SK-N-SH (cell line): ENCODE measurements around the gene SLC6A9. TPM values are rescaled to one million over a fixed set of nuclear protein-coding genes. Genes with fewer than 3 reads are reported as not detected.

Experiments
- CTCF ChIA-PET: fragments of 300-600, 350-600 bp; formaldehyde crosslinking; extraction: SDS; loops from one replicate; lab custom pipeline; 2021; lab: Yijun Ruan, JAX
- POLR2A ChIA-PET: fragments of 350-600 bp; sonication (Branson Sonifier 250); formaldehyde crosslinking; extraction: SDS; loops from one replicate; lab custom pipeline; 2020; ENCODE audit warnings: antibody characterized with exemption, inconsistent platforms; lab: Yijun Ruan, JAX
- DNase-seq: peaks from one replicate; pipeline ENCODE4 v3.0.0; 2012
- H2AFZ ChIP-seq: fragments of 200-600 bp; sonication (generic); 2 replicates; pipeline ENCODE4 v1.8.1; 2016; ENCODE audit warnings: antibody characterized with exemption, mild to moderate bottlenecking, low read depth
- H3F3A ChIP-seq: fragments of 200-600 bp; sonication (generic); replicated peaks from 2 replicates; pipeline ENCODE3; 2016; ENCODE audit warnings: antibody characterized with exemption, mild to moderate bottlenecking; ENCODE audit not compliant: insufficient read depth
- H3K27ac ChIP-seq, 2 experiments: fragments of 200-500 bp in 1 of 2; fragments of 200-600 bp in 1 of 2; sonication (Bioruptor generic) in 1 of 2; sonication (generic), shearing (Covaris generic) in 1 of 2; 2 replicates each; pipeline versions ENCODE4 v1.5.1 to v1.6.1; 2014 to 2016; ENCODE audit warnings: low read depth in 2 of 2, inconsistent platforms in 1 of 2, low read length in 1 of 2, mild to moderate bottlenecking in 1 of 2, mixed read lengths in 1 of 2
- H3K27me3 ChIP-seq: fragments of 200-600 bp; sonication (generic), shearing (Covaris generic); 2 replicates; pipeline ENCODE4 v1.6.1; 2016; ENCODE audit warnings: mixed run types; ENCODE audit not compliant: insufficient read depth
- H3K36me3 ChIP-seq, 2 experiments: fragments of 200-500 bp in 1 of 2; fragments of 200-600 bp in 1 of 2; sonication (Bioruptor generic) in 1 of 2; sonication (generic) in 1 of 2; replicated peaks in 1 of 2; 2 replicates each; pipeline versions ENCODE3 to v1.5.1; 2014 to 2016; ENCODE audit warnings: low read length in 1 of 2, mild to moderate bottlenecking in 1 of 2; ENCODE audit not compliant: insufficient read depth in 2 of 2, control insufficient read depth in 1 of 2
- H3K4me1 ChIP-seq, 2 experiments: fragments of 200-500 bp in 1 of 2; fragments of 200-600 bp in 1 of 2; sonication (Bioruptor generic) in 1 of 2; sonication (generic), shearing (Covaris generic) in 1 of 2; 2 replicates each; pipeline versions ENCODE4 v1.5.1 to v1.6.1; 2014 to 2016; ENCODE audit warnings: low read depth in 1 of 2, low read length in 1 of 2, mixed run types in 1 of 2; ENCODE audit not compliant: insufficient read depth in 2 of 2, control insufficient read depth in 1 of 2
- H3K4me2 ChIP-seq: fragments of 200-600 bp; sonication (generic), shearing (Covaris generic); 2 replicates; pipeline ENCODE4 v1.6.1; 2017; ENCODE audit warnings: mixed run types
- H3K4me3 ChIP-seq, 2 experiments: fragments of 200-500 bp in 1 of 2; fragments of 200-600 bp in 1 of 2; sonication (Bioruptor generic) in 1 of 2; sonication (generic), shearing (Covaris generic) in 1 of 2; 2 replicates each; pipeline versions ENCODE4 v1.5.1 to v1.8.1; 2014 to 2016; ENCODE audit warnings: low read depth in 2 of 2, inconsistent platforms in 1 of 2, low read length in 1 of 2, mild to moderate bottlenecking in 1 of 2, mixed read lengths in 1 of 2, moderate library complexity in 1 of 2
- H3K79me2 ChIP-seq: fragments of 200-600 bp; sonication (generic); 2 replicates; pipeline ENCODE4 v1.8.1; 2017; ENCODE audit warnings: mild to moderate bottlenecking; ENCODE audit not compliant: insufficient read depth
- H3K9ac ChIP-seq: fragments of 200-600 bp; sonication (generic); 2 replicates; pipeline ENCODE4 v1.6.1; 2017; ENCODE audit warnings: mixed run types
- H3K9me2 ChIP-seq: fragments of 200-600 bp; sonication (generic); 2 replicates; pipeline ENCODE4 v1.6.1; 2017; ENCODE audit warnings: mixed run types
- H3K9me3 ChIP-seq: fragments of 200-600 bp; sonication (generic); 2 replicates; pipeline ENCODE4 v1.6.1; 2017; ENCODE audit warnings: mixed run types, mild to moderate bottlenecking, moderate library complexity
- H4K20me1 ChIP-seq: fragments of 200-600 bp; sonication (generic); 2 replicates; pipeline ENCODE4 v1.6.1; 2017; ENCODE audit warnings: mild to moderate bottlenecking, mixed run types; ENCODE audit not compliant: insufficient read depth
- CHD2 ChIP-seq: fragments of 150-350 bp; IDR thresholded peaks from 2 replicates; pipeline ENCODE4 v1.6.1; 2018; ENCODE audit warnings: low read length; ENCODE audit not compliant: partially characterized antibody
- EP300 ChIP-seq, 2 experiments: IDR thresholded peaks; 2 replicates each; pipeline versions ENCODE4 v1.4.0 to v1.6.1; 2012; ENCODE audit warnings: borderline replicate concordance in 1 of 2, low read depth in 1 of 2, low read length in 1 of 2
- EZH2phosphoT487 ChIP-seq: fragments of 200-600 bp; sonication (generic); IDR thresholded peaks from 2 replicates; pipeline ENCODE4 v1.6.1; 2017; ENCODE audit warnings: low read depth, mixed run types, mild to moderate bottlenecking, antibody characterized with exemption, moderate library complexity, borderline replicate concordance
- FOSL2 ChIP-seq: IDR thresholded peaks from 2 replicates; pipeline ENCODE4 v1.4.0; 2012; ENCODE audit warnings: low read depth, mild to moderate bottlenecking, moderate library complexity, borderline replicate concordance
- FOXJ3 ChIP-seq: sonication (generic); formaldehyde crosslinking; IDR thresholded peaks from 2 replicates; pipeline ENCODE4 v1.5.1; 2020; ENCODE audit warnings: mild to moderate bottlenecking, missing genetic modification reagents
- GABPA ChIP-seq: IDR thresholded peaks from 2 replicates; pipeline ENCODE4 v1.4.0; 2012; ENCODE audit warnings: low read depth, mild to moderate bottlenecking
- GATA2 ChIP-seq: sonication (generic); formaldehyde crosslinking; IDR thresholded peaks from 2 replicates; pipeline ENCODE4 v1.5.0; 2020; ENCODE audit warnings: mild to moderate bottlenecking, missing genetic modification reagents
- JUND ChIP-seq: IDR thresholded peaks from 2 replicates; pipeline ENCODE4 v1.4.0; 2012
- MEF2A ChIP-seq: IDR thresholded peaks from 2 replicates; pipeline ENCODE4 v1.4.0; 2012; ENCODE audit warnings: low read depth, borderline replicate concordance
- NFIC ChIP-seq: IDR thresholded peaks from 2 replicates; pipeline ENCODE4 v1.4.0; 2012; ENCODE audit warnings: borderline replicate concordance
- PBX3 ChIP-seq: IDR thresholded peaks from 2 replicates; pipeline ENCODE4; 2012
- POLR2AphosphoS5 ChIP-seq: IDR thresholded peaks from 2 replicates; pipeline ENCODE4 v1.6.1; 2012; ENCODE audit warnings: low read depth, low read length
- RAD21 ChIP-seq: IDR thresholded peaks from 2 replicates; pipeline ENCODE4 v1.6.1; 2012; ENCODE audit warnings: mild to moderate bottlenecking, low read length
- RCOR1 ChIP-seq: fragments of 150-350 bp; IDR thresholded peaks from 2 replicates; pipeline ENCODE4 v1.6.1; 2017; ENCODE audit warnings: antibody characterized with exemption, low read length
- SIN3A ChIP-seq: IDR thresholded peaks from 2 replicates; pipeline ENCODE4 v1.6.1; 2012; ENCODE audit warnings: low read depth, mild to moderate bottlenecking, low read length, moderate library complexity, borderline replicate concordance
- TAF1 ChIP-seq: IDR thresholded peaks from 2 replicates; pipeline ENCODE4 v1.6.1; 2012; ENCODE audit warnings: low read depth, mild to moderate bottlenecking, low read length, moderate library complexity, borderline replicate concordance
- TCF12 ChIP-seq: IDR thresholded peaks from 2 replicates; pipeline ENCODE4 v1.4.0; 2012
- USF1 ChIP-seq: IDR thresholded peaks from 2 replicates; pipeline ENCODE4 v1.4.0; 2012; ENCODE audit warnings: low read depth, borderline replicate concordance
- ZBTB33 ChIP-seq: IDR thresholded peaks from 2 replicates; pipeline ENCODE4 v1.4.0; 2012; ENCODE audit warnings: low read depth, borderline replicate concordance
- WGBS: methylation state at CpG from one replicate; pipeline ENCODE4 v1.1.6; 2017; ENCODE audit warnings: low lambda C conversion rate; 5-methylcytosine and 5-hydroxymethylcytosine counted together
- polyA plus RNA-seq, 3 experiments: library from polyadenylated mRNA; depleted of rRNA; stranded (reverse); fragments of >200 nt; gene quantifications; 2 replicates each; pipeline ENCODE4 v1.2.3, GENCODE V29; 2012

Gene SLC6A9
- polyA plus RNA-seq, 1 of the 3 experiments (the other 2 are of a cell fraction), result 3.9 TPM

GRCh38 chr1:44072821-44073220 is 41.6 kb upstream of the SLC6A9 start:
- H3K9me2 ChIP-seq, result no peaks in the 10 kb centered on the region
- no peaks in the 10 kb centered on the region for H3K36me3 ChIP-seq
- CTCF ChIA-PET, result interaction anchor here (0.7 to 1.4 kb wide), 2 partner anchors 25 to 36 kb away, joined by 3 read pairs; no protein-coding TSS in a partner anchor
- H3K4me1 ChIP-seq, result peaks cover 0 to 9% of the 10 kb centered on the region in 2 experiments; a peak in 1 of 4 replicates
- no peaks in the 10 kb centered on the region for H3F3A ChIP-seq
- TF ChIP-seq CHD2 (no peak), GABPA (no peak), FOXJ3 (no peak), SIN3A (no peak)
- TF ChIP-seq, all 33 proteins: peak for 0
- POLR2A ChIA-PET, result interaction anchor here (0.7 kb wide), 1 partner anchor 282 kb away, joined by 3 read pairs; the partner anchor contains the start of gene ERI3
- H2AFZ ChIP-seq, result no peak overlapping the region
- WGBS, result 96% methylated on average over 2 of the region's 2 CpGs
- H4K20me1 ChIP-seq, result no peaks in the 10 kb centered on the region
- no peak overlapping the region for H3K9ac ChIP-seq
- H3K79me2 ChIP-seq, result no peaks in the 10 kb centered on the region
- no peak overlapping the region for H3K27ac ChIP-seq
- H3K4me2 ChIP-seq, result no peak overlapping the region
- no peaks in the 10 kb centered on the region for H3K9me3 ChIP-seq
- DNase-seq, result no peak
- H3K27me3 ChIP-seq, result no peaks in the 10 kb centered on the region
- H3K4me3 ChIP-seq, result no peak overlapping the region

- H3K27me3 ChIP-seq, result no peaks in the 10 kb centered on the region
- H3K9me3 ChIP-seq, result no peaks in the 10 kb centered on the region
- DNase-seq, result no peak
- H3F3A ChIP-seq, result no peaks in the 10 kb centered on the region
- H3K79me2 ChIP-seq, result no peaks in the 10 kb centered on the region
- no peaks in the 10 kb centered on the region for H4K20me1 ChIP-seq
- H3K4me3 ChIP-seq, result no peak overlapping the region
- no peak overlapping the region for H3K4me2 ChIP-seq
- H2AFZ ChIP-seq, result no peak overlapping the region
- no peak for TF ChIP-seq RCOR1
- no peak for TF ChIP-seq NFIC
- TF ChIP-seq JUND, result peak; percentile 69
- no peak for TF ChIP-seq EZH2phosphoT487
- no peak for TF ChIP-seq TAF1
- TF ChIP-seq POLR2AphosphoS5, result no peak
- no peak for TF ChIP-seq ZBTB33
- TF ChIP-seq PBX3, result peak; percentile 43
- TF ChIP-seq EP300 (IDR thresholded peaks at IDR 0.05; ENCODE audit: borderline replicate concordance in 1 of 2, low read depth in 1 of 2, low read length in 1 of 2), result peak in 1 of 2 experiments; percentile 19; a peak in 1 of 4 replicates
- no peak for TF ChIP-seq GATA2 (CRISPR knock-in tag)
- peak; percentile 81 for TF ChIP-seq FOSL2
- TF ChIP-seq TCF12, result peak; percentile 72; the same call in 1 of the 2 replicates
- no peak for TF ChIP-seq RAD21
- TF ChIP-seq MEF2A, result no peak
- TF ChIP-seq USF1, result no peak
- no peak for TF ChIP-seq CHD2
- peak overlapping the region in 1 of 2 experiments; percentile 2; a peak in 1 of 4 replicates for H3K27ac ChIP-seq
- no peak overlapping the region for H3K9ac ChIP-seq
- CTCF ChIA-PET, result interaction anchor here (0.7 to 1.4 kb wide), 3 partner anchors 24 to 36 kb away, joined by 3 to 5 read pairs (median 3); no protein-coding TSS in a partner anchor
- no peaks in the 10 kb centered on the region for H3K9me2 ChIP-seq
- POLR2A ChIA-PET, result no interaction called here
- no peaks in the 10 kb centered on the region for H3K36me3 ChIP-seq
- H3K4me1 ChIP-seq, result peaks cover 0 to 9% of the 10 kb centered on the region in 2 experiments; a peak in 1 of 4 replicates
Observed at GRCh38 chr1:44072204-44072603, 40.9 kb upstream of the SLC6A9 start.
